ENCODE data around the gene SPO11.

Gene SPO11

DNA sequence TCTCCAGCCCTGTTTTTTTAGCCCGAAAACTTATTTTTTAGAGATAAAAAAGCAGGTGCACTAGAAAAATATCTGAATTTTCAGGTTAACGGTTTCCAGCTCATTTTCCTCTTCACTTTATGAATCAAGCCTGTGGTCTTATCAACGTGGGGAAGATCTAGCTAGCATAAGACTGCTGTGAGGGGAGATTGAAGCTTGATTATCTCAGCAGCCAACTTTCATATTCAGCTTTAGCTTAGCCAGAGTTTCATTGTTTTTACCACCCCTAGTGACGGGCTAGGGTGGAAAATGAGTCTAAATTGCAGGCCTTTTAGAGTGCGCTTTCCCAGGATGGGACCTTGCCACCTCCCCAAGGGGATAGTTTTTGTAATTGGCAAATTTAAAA, 49.7 kb downstream of the SPO11 start:
- DNase-seq: no peak

DNA sequence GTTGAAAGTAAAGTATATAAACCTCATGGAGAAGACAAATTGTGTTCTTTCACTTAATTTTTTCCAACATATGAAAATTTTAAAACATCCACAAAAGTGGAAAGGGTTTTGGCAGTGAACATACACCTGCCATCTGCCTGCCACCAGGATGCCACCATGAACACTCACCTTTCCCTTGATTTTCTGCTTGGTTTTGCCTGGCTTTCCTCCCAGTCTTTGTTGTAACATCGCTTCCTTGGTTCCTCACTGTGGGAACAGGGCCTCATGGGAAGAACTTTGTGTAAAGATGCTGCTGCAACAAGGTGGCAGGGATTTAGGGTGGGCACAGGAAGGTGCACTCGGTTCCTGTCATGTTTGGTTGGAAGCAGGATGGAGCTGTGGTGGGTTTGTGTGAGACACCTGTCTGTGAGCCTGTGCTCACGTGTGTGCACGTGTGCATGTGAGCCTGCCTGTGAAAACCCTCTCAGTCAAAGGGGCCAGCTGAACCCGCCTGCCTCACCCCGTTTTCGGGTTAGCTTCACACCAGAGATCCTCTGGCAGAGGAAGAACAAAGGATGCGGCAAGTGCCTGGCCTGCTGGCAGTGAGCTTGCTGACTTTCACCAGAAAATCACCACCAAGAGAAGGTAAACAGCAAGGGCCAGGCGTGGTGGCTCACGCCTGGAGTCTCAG, 50.6 kb downstream of the SPO11 start:
- no peak for DNase-seq

DNA sequence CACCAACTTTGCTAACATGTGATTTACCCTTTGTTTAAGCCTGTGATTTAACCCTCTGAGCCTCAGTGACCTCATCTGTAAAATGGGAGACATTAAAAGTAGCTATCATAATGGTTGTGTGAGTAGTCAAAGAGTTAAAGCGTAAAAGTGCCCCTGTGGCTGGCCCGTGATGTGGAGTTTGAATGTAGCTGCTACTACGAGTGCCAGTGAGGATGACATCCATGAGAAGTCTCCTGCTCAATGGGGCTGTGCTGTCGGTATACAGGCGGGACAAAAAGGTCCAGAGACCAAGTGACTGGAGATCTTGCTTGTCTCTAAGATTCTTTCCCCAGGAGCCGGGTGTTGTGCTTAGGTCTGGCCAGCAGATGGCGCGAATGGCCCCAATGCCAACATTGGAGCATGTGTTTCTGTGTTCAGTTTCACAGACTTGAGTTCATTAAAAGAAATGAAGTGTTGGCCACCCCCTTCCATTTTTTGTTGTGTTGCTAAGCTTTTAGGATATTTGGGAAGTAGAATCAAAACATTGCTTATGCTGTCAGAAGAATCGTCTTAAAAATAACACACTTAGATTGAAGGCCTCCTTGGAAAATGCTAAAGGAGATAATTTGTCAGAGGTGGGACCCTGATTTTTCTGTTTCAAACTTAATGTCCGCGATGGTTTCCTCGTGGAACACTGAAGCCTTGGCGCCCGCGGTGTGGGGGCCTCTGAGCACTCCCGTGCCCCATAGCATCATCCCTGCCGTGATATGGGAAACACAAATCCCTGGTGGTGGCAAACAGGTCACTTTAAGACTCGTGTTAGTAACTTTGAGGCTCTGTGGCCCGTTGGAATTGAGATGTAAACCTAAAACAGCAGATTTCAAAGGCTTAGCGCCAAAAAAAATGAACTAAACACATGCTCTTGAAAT, 52.2 kb downstream of the SPO11 start:
- peak; percentile 80 for DNase-seq

DNA sequence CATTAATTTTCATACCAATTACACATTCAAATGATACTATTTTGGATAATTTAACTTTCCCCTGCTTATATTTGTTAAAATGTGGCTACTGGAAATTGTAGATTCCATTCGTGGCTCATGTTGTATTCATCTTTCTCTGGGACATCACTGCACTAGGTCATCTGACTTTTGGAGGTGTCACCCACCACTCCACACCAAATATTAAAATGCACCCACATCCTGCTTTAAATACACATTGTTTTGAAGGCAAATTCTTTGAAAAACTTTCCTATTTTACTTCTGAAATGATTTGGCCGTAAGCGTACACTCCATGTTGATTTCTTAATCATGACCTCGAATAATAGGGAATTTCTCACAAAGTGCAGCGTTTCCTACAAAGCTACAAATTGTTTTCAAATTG, 52.9 kb downstream of the SPO11 start:
- no peak for DNase-seq

DNA sequence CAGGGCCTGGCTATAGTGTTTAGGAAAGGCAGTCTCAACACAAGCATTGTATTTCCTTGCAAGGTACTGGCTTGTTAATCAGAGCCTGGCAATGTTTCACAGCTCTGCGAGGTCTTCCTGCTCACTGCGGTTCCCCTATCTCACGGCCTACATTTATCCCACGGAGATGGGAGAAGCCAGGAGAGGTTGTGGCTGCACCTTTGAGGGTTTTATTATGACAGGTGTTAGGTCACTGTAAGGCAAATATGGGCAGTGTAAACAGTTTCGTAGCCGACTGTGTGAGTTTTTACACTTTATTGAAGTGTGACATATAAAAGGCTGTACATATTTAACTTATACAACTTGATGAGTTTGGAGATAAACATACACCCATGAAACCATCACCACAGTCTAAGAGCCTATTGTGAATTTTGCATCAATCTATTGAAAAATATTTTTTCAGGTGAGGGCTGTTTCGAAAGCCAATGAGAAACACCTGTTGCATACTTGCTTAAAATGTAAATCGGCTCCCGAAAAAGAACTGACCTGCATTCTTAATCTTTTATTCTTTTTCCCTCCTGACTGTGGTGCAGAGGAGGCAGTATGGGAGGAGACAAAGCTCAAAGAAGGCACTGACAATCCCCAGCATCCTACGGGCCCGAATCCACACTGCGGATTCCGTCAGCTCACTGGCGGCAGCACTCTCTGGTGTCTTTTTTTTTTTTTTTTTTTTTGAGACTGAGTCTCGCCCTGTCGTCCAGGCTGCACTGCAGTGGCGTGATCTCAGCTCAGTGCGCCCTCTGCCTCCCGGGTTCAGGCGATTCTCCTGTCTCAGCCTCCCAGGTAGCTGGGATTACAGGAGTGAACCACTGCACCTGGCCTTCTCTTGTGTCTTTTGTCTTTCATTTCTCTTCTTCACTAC, 54.1 kb downstream of the SPO11 start:
- DNase-seq: no peak

DNA sequence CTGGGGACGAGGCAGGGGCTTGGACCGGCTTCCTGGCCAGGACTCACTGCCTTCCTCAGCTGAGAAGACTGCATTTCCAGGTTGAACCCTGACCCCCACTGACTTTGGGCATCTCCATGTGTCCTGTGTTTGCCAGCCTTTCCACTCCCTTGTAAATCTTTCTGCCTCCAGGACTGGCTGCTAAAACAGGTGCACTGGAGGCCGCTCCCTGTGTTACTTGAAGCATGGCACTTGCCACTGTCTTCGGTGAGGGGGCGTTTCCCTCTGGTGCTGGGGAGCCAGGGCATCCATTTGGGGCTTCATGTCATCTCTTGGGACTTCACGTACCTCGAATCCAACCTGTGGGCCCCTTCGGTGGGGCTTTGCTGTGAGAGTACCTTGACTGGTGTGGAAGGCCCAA, 54.9 kb downstream of the SPO11 start:
- DNase-seq: no peak

DNA sequence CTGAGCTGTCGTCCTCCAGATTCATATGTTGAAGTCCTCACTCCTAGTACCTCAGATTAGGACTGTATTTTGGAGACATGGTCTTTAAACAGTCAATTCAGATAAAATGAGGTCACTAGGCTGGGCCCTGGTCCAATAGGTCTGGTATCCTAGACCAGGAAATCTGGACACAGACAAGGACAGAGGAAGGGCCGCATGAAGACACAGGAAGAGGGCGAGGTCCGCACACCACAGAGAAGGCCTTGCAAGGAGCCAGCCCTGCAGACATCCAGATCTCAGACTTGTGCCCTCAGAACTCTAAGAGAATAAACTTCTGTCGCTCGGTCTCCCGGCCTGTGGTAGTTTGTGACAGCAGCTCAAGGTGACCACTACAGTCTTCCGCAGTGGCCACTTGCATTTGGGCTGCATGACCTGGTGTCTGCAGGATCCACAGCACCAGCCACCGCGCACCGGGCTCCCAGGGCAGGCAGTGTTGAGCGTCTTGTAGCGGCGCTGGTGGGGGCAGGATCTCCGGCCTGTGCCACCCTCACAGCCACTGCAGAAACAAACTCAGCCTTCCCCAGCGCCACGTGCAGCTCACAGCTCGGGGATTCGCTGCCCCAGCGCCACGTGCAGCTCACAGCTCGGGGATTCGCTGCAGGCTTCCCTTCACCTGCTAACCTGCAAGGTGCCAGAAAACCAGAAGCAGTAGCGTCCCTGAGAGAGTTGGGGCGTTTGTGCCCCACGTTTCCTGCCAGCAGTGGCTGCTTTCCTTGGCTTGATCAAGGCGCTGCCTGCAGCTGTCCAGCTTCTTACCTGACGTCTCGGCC, 55.6 kb downstream of the SPO11 start:
- DNase-seq: no peak

DNA sequence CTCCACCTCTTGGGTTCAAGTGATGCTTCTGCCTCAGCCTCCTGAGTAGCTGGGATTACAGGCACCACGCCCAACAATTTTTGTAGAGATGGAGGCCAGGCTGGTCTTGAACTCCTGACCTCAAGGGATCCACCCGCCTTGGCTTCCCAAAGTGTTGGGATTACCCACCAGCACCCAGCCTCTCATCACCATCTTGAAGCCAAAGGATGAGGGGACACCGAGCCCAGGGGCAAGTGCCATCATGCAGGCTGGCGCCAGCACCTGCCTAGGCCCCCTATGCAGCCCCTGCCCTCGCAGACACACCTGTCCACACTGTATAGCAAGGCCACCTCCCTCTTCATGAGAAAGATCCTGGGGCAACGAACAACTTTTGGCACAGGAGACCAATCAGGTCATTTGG, 56.3 kb downstream of the SPO11 start:
- DNase-seq: no peak

DNA sequence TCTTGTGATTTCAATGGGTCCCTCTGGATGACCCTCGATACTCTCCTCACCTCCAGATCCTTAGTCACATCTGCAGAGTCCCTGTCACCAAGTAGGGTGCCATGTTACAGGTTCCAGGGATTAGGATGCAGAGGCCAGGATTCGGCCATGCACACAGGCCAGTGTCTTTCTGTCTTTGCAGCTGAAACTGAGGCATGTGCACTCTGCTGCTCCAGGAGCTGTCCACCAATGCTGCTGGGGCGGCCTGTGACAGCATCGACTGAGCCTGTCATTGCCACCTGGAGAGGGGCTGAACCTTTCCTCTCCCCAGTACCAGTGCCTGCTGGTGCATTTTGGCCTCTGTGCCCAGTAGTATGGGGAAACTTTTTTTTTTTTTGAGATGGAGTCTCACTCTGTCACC, 57.2 kb downstream of the SPO11 start:
- DNase-seq: no peak

DNA sequence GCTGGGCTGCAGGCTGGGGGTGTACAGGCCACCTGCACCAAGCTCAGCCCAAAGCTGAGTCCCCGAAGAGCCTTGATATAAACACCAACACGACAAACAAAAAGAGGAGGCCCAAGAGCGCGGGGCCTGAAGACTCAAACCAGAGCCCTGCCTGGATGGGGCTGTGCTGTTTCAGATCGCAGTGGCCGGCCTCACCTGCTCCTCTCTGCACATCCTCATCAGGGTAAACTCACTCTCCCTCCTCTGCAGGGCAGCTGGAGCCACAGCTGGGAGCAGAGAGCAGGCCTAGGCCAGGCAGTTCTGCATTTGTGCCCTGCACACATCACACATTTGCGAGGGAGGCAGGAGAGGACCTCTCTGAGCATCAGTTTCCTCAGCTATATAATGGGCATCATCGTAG, 57.9 kb downstream of the SPO11 start:
- DNase-seq: no peak

DNA sequence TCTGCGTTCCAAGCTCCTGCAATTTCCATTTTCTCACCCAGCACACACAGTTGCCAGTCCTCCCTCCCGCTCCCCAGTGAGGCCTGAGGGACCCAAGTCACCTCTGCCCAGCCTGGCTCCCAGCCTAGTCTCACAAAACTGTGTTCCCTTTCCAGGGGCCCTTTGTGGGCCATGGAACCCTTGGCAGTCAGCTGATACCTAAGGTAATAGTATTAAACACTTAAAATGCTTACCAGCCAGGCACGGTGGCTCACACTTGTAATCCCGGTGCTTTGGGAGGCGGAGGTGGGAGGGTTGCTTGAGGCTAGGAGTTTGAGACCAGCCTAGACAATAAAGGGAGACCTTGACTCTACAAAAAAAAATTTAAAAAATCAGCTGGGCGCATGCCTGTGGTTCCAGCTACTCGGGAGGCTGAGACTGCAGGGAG, 58.4 kb downstream of the SPO11 start:
- no peak for DNase-seq

DNA sequence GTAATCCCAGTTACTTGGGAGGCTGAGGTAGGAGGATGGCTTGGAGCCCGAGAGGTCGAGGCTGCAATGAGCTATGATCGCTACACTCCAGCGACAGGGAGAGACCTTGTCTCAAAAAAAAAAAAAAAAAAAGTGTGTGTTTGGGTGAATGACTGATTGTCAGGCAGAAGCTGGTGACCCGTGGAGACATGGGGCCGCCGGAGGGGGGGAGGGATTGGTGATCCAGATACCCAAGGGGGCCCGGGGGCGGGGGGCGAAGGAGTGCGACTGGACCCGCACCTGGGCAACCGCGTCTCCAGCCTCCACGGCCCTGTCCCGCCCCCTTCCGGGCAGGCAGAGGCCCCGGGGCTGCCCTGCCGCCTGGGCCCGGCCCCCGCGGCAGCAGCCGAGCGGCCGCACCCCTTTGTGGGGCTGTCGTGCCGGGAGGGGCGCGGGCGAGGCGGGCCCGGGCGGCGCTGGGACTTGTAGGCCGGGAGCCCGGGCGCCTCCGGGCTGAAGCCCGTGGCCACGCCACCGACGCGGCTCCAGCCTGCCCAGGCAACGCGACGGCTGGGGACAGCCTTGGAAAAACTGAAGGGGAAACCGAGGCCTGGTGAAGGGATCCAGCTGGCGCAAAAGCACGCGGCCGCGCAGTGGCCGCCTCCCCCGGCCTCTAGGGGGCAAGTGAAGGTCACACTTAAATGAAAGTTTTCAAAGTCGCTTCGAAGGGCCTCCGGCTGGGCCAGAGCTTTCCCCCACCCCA, 59.5 kb downstream of the SPO11 start:
- peak; percentile 15 for DNase-seq

DNA sequence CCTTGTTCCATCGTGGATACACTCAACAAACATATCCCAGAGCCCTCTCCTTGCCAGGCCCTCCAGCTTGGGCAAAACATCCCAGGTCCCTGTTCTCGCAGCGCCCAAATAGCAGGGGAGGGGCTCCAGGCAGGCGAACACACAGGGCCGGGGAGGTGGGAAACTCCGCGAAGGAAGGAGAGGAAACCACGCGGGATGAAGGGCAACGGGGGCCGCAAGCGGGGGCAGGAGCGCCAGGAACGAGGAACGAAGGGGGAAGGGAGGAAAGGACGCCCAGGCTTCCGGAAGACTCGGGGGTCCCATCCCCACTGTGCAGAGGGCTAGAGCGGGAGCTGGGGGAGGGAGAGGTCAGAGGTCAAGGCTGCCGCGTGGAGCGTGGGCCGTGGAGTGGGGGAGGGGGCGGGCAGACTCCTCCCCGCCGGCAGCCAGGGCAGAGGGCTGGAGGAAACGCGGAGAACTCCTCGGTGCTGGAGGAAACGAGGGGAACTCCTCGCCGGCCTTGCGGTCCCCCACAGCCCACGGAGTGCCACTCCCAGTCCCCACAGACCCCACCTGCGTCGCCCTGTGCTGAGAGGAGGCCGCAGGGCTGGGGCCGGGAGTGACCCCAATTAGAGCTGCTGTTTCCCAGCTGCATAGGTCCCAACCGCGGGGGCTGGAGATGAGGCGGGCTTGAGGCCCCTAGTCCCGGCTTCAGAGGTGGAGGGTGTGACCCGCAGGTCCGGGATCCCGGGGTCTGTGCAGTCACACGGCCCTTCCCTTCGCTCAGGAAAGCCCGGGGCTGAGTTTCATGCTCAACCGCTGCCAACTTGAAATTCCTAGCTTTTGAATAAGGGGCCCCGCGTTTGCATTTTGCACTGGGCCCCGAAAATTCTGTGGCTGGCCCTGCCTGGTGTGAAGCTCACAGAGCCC, 60.3 kb downstream of the SPO11 start:
- DNase-seq: no peak

DNA sequence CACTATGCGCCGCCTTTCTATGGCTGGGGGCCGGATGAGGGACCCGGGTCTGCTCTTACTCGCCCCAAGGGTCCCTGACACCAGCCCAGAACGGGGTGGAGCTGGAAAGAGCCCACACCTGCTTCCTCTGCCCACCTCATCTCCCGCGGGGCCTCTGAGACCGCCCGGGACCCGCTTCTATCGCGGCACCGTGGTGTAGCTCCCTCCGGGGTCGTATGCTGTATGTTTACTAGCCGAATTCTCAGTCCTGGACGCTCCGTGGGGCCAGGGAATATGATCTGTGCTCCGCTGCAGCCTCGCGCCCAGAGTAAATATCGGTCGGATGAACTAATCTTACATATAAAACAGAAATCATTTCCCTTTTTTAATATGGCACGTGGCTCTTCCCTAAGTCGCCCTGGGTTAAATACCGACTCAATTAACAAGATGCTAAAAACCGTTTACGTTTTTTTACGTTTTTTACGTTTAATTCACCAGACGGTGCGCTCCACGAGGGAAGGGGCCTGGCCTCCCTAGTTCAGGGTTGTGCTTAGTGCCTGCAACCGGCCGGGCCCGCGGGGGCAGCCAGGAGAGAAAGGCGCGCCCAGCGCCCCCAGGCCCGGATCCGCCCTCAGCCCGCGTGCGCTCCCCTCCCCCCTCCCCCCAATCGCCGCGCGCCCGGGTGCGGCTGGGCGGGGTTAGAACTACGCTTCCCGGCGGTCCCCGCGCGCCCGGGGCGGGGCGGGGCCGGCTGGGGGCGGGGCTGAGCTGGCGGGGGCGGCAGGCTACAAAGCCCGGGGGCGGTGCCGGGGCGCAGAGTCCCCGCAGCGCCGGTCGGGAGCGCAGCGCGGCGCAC, 61.2 kb downstream of the SPO11 start, which contains the start of gene RBM38:
Gene RBM38 (plus strand): TSS at position 793 of the 835 bp plus-strand sequence. CDS start 186 bp downstream, outside the sequence.
- peak; percentile 5 for DNase-seq

DNA sequence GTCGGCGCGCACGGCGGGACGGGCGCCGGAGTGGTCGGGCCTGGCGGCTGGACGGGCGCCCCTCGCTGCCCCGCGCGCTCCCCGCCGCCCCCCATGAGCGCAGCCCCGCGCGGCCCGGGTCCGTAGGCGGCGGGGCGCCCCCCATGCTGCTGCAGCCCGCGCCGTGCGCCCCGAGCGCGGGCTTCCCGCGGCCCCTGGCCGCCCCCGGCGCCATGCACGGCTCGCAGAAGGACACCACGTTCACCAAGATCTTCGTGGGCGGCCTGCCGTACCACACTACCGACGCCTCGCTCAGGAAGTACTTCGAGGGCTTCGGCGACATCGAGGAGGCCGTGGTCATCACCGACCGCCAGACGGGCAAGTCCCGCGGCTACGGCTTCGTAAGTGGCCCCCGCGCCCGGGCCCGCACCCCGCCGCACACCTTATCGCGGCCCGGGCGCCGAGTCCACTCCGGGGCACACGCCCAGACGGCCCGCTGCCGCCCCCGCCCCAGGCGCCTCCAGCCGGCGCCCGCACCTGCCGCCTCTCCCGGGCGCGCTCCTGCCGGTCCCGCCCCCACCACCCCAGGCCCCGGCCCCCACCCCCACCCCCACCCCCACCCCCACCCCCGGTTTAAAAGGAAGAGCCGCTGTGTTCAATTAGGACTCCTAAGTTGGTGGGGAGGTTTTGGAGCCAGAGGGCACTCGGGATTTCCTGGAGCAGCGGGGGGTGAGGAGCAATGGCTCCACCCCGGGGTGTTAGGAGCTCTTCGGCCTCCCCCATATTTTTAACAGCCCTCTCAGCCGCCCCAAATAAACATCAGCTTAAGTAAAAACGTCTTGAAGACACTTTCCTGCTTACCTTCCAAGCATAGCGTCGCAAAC, 62.1 kb downstream of the SPO11 start:
- DNase-seq: no peak

DNA sequence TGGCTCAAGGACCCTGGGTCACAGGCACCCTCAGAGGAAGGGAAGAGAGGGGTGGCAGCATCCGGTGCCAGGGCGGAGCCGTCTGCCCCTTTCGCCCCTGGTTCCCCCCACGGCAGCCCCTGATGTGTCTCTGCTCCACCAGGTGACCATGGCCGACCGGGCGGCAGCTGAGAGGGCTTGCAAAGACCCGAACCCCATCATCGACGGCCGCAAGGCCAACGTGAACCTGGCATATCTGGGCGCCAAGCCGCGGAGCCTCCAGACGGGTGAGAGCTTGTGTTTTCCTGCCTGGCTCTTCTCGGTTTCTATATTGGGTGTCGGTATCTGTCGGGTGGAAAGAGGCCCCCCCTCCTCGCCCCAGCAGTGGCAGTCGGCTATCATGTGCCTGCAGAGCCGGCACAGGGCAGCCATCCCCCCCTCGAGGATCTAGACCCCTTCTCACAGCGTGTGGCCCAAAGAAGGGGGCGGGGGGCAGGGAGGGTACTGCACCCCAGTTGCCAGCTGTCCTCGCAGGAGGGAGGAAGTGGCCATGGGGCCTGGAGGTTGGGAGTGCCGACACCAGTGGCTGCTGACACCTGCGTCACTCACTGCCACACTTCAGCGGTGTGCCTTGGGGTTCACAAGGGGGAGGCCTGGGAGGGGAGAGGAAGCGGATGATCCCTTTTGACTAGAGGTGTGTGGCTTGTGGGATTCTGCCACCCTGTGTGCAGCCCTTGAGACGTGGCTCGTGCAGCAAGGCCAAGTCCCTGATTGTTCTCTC, 63.1 kb downstream of the SPO11 start:
- no peak for DNase-seq

Data from kidney glomerular epithelial cell (primary cell).